K562 (cell line): Measurements from ENCODE around the gene PXK.
"Not testable (repeated sequence)": the region's sequence is repeated elsewhere in the genome, so short reads cannot be mapped to it uniquely, and the experiment has no call there.

Source experiments
- BRCA1 ChIP-seq, 2 experiments: fragments of 450-650 bp in 1 of 2; sonication (generic) in 1 of 2; formaldehyde crosslinking in 1 of 2; IDR thresholded peaks; 2 replicates each; pipeline versions ENCODE4 v1.5.0 to v1.6.1; 2017 to 2020; ENCODE audit warnings: mild to moderate bottlenecking in 1 of 2, missing genetic modification reagents in 1 of 2
- CTCF ChIP-seq, 3 experiments: IDR thresholded peaks in 2 of 3; conservative IDR thresholded peaks in 1 of 3; 2 replicates each; pipeline ENCODE4 v1.5.1; 2011 to 2012; ENCODE audit warnings: low read length in 3 of 3, mild to moderate bottlenecking in 3 of 3, control low read depth in 2 of 3, improper control_type of control experiment in 1 of 3, inconsistent platforms in 1 of 3, low read depth in 1 of 3, mixed read lengths in 1 of 3, moderate library complexity in 1 of 3; ENCODE audit not compliant: insufficient read depth in 2 of 3
- DIDO1 ChIP-seq: fragments of 450-650 bp; IDR thresholded peaks from 2 replicates; pipeline ENCODE4 v1.6.1; 2016; ENCODE audit warnings: low read depth, missing biosample characterization, missing genetic modification characterization
- NCOA2 ChIP-seq, 2 experiments: fragments of 450-650 bp; IDR thresholded peaks; 2 replicates each; pipeline ENCODE4 v1.6.1; 2018; ENCODE audit warnings: mild to moderate bottlenecking in 2 of 2, moderate library complexity in 1 of 2; ENCODE audit not compliant: partially characterized antibody in 2 of 2
- NONO ChIP-seq, 2 experiments: fragments of 200-400 bp in 1 of 2; fragments of 450-650 bp in 1 of 2; formaldehyde crosslinking in 1 of 2; IDR thresholded peaks; 2 replicates each; pipeline ENCODE4 v1.6.1; 2017; ENCODE audit warnings: low read depth in 2 of 2, mild to moderate bottlenecking in 2 of 2, moderate library complexity in 2 of 2, low read length in 1 of 2
- RHOXF2B ChIP-seq: fragments of 250-450 bp; sonication (Bioruptor Pico); conservative IDR thresholded peaks from 2 replicates; pipeline ENCODE4 v1.5.1; 2021
- XRCC5 ChIP-seq: fragments of 200-400 bp; formaldehyde crosslinking; IDR thresholded peaks from 2 replicates; pipeline ENCODE4 v1.6.1; 2017; ENCODE audit warnings: low read depth, mild to moderate bottlenecking, low read length

- TF ChIP-seq BRCA1 (IDR thresholded peaks at IDR 0.05); BRCA1 (CRISPR knock-in tag; IDR thresholded peaks at IDR 0.05); XRCC5; NCOA2 (IDR thresholded peaks at IDR 0.05; ENCODE audit: partially characterized antibody in 2 of 2); CTCF (IDR thresholded peaks at IDR 0.05 in 2 of 3, conservative IDR thresholded peaks at IDR 0.05 in 1 of 3; ENCODE audit: insufficient read depth in 2 of 3, low read depth in 1 of 3, low read length in 3 of 3); DIDO1 (tag); RHOXF2B (CRISPR knock-in tag); NONO (IDR thresholded peaks at IDR 0.05; ENCODE audit: low read depth in 2 of 2, low read length in 1 of 2): not testable (repeated sequence)
These were observed 6.5 kb downstream of the PXK start for GRCh38 chr3:58339146-58339545.
